Thyroid gland (tissue), 4 donors: ENCODE results near the gene LRTM1.

Source experiments
- CTCF ChIP-seq, 6 experiments: fragments of 200-600 bp in 3 of 6; fragments of 450-650 bp in 3 of 6; sonication (generic) in 3 of 6; IDR thresholded peaks; one replicate each; pipeline ENCODE4 v1.5.1; 2016 to 2019; ENCODE audit warnings: antibody characterized with exemption in 6 of 6, mild to moderate bottlenecking in 2 of 6, inconsistent platforms in 1 of 6, moderate library complexity in 1 of 6
- POLR2A ChIP-seq, 2 donors: fragments of 450-650 bp; IDR thresholded peaks; one replicate each; pipeline ENCODE4 v1.6.1; 2017; ENCODE audit warnings: antibody characterized with exemption in 2 of 2, mild to moderate bottlenecking in 2 of 2, moderate library complexity in 1 of 2

DNA sequence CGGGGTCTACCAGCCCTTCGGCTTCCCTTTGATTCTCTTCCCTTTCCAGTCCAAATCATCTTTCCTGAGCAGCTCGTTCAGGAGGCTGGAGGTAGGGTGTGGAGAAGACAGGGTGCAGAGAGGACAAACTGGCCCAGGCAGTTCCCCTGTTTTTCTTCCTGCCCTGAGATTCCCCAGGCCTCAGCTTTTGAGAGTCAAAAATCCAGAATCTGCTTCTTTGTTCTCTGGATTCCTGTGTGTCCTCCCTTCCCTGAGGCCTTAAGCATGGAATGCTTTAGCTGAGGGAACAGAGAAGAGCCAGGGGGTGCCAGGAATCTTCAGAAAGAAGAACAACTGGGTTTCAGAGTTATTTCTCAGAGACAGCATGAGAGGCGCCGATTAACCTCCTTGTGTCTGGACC, 26.7 kb upstream of the LRTM1 start:
- TF ChIP-seq CTCF (IDR thresholded peaks at IDR 0.05) (no peak), POLR2A (IDR thresholded peaks at IDR 0.05) (no peak)
